Activated T-helper 1 cell treated with anti-CD3 and anti-CD28 coated beads, Interleukin-2, amount 50 U/mL, for 16 hours (primary cell): ENCODE results near the gene ACOX3.
"Not testable (repeated sequence)": the region's sequence is repeated elsewhere in the genome, so short reads cannot be mapped to it uniquely, and the experiment has no call there.

Experiments
- DNase-seq, 2 donors: peaks; one replicate each; pipeline ENCODE4 v3.0.0-alpha.2; 2020; ENCODE audit warnings: low read depth in 1 of 2, low spot score in 1 of 2

Gene ACOX3

DNA sequence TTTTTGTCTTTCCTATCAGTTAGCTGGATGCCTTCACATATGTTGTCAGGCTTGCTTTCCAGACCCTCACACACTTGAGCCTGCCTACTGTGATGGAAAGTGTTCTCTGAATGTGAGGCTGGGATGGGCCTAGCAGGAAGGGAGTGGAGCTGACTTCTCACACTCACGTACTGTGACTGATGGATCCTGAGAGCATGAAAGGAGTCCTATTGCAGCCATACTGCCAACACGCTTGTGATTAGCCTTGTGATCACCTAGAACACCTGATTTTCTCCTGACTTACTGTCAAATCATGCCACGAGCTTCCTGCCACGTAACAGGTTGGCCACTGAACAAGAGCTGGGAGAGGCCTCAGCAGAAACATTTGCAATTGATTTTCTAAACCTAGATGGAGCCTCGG, 49.9 kb downstream of the ACOX3 start:
- no peak for DNase-seq

DNA sequence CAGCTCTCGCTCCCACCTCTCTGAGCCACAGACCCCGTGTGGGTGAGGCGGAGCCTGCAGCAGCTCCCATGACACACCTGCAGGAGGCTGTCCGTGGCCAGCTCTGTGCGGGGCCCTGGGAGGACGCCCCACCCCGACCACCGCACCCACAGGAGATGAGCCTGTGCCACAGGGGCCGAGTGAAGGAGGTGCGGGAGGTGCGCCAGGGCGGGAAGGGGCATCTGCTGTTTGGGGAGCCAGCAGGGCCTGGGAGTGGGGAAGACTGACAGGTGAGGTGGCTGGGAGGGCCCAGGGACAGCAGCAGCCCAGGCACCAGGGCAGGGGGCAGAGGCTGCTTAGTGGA, 52.0 kb downstream of the ACOX3 start:
- DNase-seq, result no peak

DNA sequence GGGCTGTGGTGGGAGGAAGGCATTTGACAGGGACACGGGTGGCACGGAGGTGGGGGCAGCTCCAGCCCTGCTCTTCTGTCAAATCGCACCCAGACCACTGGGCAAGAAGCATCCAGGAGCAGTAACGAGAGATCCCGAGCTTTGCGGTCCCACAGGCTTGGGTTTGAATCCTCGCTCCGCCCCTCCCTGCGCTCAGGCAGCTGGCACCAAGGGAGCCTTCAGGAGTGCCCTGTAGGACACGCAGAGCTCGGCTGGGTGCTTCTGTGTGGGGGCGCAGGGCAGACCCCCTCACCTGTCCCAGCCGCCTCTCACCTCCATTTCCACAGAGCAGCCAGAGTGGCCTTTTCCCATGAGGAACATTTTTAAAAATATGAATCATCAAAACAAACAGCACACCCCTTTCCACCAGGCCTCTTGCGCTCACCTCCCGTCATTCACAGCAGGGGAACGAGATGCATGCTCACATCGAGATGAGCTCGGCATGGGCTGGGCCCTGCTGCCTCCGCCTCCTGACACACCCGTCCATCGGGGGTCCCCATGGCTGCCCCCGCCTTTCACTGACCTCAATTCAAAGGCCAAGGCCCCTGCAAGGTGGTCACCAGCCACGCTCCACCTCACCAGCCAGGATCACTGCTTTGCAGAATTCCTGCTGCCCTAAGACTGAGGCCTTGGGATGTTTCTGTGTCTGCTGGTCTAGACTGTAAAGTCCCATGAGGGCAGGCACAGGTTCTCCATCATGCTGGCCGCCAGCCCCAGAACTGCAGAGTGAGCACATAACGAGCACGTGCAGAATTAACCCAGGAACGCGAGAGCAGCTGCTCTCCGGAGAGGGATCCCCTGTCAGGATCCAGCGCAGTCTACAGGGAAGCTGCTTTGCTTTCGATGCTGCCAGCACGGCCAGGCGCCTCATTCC, 52.7 kb downstream of the ACOX3 start:
- DNase-seq, result no peak

DNA sequence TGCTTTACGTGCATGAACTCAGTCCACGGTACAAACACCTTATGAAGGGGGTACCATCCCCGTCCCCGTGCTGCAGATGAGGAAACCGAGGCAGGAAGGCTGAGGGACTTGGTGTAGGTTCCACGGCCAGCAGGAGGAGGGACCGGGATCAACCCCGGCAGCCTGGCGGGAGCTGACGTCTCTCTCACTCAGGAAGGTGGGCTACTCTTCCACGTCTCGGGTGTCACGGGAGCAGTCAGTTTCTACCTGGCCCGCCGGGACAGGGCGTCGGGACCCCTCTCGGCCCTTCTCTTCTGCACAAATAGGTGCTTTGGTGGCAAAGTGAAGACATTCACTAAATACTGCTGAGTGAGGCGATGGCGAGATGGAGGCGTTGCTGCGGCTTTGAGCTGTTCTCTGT, 53.3 kb downstream of the ACOX3 start:
- no peak for DNase-seq

DNA sequence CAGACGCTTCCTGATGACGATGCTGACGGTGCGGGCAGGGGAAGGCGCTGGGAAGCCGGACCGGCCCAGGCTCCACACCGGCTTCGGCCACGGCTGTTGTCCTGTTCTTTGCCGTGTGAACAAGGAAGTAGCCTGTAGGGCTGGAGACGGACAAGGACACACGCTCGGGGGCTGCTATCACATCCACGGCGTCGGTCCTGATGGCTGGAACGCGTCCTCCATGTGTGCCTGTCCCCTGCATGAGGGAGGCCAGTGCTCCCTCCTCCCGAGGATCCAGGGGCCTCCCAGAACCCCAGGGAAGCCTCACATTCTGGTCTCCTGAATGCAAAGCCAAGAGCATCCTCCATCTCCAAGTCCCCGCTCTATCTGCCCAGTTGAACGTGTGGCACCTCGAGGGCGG, 53.8 kb downstream of the ACOX3 start:
- no peak for DNase-seq

DNA sequence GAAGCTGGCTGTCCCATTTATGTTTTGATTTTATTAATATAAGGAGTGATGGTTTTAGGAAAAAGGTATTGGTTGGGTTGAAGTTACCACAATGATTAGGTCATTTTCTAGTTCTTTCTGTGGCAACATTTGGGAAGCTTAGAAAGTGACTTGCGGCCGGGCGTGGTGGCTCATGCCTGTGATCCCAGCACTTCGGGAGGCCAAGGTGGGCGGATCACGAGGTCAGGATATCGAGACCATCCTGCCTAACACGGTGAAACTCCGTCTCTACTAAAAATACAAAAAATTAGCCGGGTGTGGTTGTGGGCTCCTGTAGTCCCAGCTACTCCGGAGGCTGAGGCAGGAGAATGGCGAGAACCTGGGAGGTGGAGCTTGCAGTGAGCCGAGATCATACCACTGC, 54.4 kb downstream of the ACOX3 start:
- not testable (repeated sequence) for DNase-seq

DNA sequence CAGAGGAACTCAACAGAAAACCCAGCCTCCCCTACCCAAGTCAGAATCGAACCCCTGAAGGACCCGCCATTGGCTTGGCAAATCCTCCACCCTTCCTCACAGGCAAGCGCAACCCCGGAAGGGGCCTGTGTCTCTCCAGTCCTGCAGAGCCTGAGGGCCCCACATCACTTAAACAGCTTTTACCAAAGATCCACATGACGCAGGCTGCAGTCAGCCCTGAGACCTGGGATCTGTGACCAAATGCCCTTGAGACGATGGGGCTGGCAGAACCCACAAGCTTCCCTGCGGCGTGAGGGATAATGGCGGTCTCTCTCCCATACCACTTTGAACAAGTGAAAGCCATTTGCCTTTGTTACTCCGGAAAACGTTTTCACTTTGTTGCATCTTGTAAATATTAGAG, 54.9 kb downstream of the ACOX3 start:
- DNase-seq, result no peak

DNA sequence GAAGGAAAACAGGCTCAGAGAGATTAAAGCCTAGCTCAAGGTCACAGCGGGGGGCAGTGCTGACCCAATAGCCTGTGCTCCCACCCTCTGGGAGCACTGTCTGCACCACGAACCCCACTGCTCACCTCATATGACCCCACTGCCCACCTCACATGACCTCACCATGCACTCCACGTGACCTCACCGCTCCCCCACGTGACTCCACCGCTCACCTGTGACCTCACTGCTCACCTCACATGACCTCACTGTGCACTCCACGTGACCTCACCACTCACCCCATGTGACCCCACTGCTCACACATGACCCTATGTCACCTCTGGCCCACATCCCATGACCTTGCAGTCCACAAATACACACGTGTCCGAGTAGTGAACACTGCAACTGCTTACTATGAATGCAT, 55.4 kb downstream of the ACOX3 start:
- no peak for DNase-seq

DNA sequence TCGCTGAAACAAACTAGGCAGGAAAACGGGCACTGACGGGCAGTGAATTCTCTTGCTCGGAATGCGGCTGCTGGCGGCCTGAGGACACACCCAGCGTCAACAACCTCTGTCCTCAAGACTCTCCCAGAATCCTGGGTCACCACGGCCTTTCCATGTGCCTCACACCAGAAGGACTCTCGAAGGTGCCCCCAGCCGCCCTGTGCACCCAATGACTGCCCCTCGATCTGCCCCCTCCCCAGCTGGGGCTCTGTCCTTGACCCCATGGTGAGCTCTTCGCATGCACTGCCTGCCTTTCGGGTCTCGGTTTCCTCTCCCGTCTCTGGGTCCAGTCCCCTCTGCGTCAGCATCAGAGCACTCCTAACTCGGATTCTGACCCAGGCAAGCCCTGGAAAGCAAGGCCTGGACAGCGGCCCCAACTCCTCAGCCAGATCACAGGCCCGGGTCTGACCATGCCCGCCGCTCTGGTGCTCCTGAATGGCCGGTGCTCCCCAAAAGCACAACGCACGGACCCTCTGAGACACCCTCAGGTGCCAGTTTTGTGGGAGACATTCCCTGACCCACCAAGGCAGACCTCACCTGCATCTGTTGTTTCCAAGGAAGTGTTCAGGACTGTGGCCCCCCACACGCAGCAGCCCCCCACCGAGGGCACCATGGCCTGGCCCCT, 56.0 kb downstream of the ACOX3 start:
- DNase-seq, result no peak

DNA sequence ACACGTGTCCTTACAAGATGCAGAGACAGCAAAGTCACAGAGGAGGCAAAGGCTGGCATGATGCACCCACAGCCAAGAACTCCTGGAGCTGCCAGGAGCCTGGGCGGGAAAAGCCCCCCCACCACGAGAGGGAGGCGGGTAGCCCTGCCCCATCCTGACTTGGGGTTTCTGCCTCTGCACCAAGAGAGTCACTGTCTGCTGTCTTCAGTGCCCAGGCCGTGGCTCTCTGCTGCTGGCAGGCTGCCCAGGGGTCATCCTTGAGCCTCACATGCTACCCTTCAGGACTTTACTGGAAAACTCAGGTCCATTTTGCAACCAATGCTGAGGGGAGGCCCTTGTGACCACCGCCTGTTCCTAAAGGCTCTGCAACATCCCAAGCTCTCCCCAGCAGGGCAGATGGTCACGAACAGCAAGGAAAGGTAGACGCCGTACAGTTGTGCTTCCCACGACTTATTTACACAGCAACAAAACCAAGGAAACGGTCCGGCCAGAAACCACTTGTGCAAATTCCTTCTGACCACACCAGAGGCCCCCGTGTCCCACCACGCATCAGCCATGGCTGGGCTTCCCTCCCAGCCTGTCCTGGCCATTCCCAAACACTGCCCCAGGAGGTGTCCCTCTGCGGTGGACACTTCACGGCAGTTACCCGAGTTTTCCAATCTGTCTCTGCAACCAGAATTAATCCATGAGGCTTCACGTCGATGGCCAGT, 56.9 kb downstream of the ACOX3 start:
- DNase-seq, result no peak

DNA sequence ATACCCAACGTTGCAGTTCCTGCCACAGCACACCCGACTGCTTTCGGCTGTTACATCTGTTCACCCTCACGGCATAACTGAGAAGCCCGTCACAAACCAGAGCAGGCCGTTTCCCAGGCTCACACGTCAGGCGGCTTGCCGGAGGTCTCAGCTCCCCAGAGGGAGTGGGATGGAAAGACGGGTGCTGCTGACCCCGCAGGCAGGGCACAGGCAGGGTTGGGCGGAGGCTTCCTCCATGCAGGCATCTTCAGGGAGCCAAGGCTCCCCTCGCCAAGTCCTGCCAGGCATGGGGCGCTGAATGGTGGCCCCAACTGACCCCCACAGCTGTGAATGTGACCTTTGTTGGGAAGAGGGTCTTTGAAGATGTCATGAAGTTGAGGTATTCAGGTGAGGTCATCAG, 57.5 kb downstream of the ACOX3 start:
- no peak for DNase-seq

DNA sequence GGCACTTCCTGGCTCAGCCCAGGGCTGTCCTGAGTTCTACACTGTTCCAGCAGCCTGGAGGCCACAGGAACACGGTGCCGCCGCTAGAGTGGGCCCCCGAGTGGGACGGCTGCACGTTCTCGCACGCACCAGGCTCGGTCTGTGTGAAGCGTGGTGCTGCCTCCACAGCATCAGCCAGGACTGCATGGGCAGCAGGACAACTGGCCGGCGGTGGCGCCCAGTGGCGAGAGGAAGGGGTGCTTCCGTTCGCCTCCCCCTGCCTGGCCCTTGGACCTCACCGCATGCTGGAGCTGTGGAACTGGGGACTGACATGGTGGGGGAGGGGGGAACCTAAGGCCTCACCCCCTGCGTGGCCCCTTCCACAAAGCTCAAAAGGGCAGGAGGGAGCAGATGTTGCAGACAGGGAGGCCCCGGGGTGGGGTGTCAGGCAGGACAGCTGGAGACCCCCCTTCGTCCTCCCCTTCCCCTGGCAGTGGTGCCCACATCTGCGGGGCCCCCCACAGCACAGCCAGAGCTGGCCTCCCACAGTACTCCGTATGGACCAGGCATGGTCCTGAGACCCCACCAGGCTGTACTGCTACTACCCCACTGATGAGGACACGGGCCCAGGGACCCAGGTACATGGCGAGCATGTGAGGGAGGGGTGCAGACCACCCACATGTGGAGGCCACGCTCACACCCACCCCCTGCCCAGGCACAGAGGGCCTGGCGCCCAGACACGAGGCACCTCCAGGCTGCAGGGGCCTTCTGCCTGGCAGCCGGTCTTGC, 58.5 kb downstream of the ACOX3 start:
- no peak for DNase-seq

DNA sequence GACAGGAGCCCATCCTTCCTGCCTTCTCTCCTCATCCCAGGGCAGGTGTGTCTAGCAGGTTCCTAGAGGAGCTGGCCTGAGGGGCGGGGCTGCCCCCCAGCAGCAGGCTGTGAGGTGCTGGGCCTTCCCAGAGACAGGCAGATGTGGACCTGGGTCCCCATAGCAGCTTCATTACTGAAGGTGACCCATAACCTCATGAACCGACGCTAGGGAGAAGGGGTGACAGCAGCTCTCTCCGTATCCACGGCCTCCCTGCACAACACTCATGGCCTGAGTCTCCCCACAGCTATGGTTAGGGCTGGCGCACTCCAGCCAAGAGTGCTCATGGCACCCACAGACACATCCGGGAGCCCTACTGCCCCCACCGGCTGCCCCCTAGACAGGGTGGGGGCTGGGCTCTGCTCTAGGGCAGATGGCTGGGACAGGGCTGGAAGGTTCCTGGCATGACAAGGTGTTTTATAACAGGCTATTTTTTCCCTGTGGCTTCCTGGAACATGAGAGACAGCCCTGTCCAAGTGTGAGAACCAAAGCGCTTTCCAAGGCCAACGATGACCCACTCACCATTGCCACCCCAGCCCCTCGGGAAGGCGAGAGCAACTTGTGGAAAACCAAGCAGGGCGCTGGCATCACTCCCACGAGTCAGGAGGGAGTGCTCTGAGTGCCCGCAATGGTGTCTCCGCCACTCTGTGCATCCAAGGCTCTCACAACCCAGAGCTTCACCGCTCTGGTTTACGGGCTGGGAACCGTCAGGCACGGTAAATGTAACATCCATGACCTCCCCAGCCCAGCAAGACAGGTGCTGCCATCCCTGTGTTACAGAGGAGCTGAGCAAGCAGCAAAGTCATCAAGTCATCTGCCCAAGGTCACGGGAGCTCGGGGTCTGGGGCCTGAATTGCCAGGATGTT, 59.8 kb downstream of the ACOX3 start:
- no peak for DNase-seq

DNA sequence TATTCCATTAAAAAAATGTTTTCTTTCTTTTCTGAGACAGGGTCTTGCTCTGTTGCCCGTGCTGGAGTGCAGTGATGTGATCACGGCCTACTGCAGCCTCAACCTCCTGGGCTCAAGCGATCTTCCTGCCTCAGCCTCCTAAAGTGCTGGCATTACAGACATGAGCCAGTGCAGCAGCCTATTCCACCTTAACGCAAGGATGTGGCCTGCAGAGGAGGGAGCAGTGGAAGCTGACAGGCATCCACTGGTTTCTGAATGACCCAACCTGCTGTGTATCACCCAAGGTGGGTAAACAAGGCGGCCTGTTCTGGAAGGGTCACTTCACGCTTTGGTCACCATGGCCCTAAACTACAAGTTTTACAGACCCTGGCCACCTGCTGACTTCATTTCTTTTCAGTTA, 60.8 kb downstream of the ACOX3 start:
- no peak for DNase-seq

DNA sequence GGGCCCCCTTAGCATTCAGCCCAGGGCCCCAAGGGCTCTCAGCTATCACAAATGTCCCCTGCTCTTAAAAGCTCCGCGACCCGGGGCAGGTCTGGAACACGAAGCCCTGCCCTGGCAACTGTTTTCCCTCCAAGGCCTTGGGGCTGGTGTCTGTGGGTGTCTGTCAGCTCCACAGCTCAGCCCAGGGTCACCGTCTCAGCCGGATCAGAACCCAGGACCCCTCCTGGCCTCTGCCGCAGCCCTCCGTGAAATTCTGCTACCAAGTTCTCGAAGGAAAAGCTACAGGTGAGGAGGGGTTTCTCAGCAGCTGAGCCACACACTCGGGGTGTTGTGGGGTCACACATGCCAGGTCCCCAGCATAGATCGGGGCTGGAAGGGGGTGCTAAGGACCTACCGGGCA, 61.2 kb downstream of the ACOX3 start:
- no peak for DNase-seq

DNA sequence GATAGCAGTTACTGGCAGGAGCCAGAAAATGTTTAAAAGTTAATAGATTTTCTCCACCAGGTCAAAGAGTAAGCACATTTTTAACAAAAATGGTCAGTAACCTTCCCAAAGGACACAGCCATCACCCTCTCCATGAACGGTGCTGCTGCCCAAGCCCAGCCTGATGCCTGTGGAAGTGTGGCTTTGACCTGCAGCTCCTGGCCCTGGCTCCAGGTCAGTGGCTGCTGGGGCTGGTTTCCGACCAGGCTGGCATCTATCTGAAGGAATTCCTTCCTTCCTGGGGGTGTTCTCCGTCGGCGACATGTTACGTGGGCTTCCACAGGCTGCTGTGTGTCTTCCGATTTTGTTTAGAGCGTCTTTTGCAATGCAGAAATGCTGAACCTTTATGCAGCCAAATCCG, 61.7 kb downstream of the ACOX3 start:
- DNase-seq, result no peak

DNA sequence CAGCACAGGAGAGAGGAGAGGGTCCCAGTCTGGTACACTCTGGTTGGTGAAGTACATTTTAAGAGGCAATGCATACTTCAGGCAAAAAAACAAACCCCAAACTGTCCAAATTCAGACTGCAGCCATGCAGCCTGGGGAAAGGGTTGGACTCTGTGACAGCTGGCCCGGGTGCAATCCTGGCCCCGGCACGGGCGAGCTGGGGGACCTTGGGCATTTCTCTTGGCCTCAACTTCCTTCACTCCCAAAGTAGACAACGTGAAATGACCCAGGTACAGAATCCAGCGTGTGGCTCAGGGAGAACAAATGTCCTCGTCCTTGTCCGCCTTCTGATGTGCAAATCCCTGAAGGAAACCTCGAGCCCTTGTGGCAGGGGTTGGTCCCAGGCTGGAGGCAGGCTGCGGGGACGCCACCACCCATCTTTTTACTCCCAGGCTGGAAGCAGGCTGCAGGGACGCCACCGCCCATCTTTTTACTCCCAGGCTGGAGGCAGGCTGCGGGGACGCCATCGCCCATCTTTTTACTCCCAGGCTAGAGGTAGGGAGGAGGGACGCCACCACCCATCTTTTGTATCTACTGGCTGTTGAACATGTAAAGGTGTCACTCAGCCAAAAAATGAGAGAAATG, 62.3 kb downstream of the ACOX3 start:
- DNase-seq, result no peak

DNA sequence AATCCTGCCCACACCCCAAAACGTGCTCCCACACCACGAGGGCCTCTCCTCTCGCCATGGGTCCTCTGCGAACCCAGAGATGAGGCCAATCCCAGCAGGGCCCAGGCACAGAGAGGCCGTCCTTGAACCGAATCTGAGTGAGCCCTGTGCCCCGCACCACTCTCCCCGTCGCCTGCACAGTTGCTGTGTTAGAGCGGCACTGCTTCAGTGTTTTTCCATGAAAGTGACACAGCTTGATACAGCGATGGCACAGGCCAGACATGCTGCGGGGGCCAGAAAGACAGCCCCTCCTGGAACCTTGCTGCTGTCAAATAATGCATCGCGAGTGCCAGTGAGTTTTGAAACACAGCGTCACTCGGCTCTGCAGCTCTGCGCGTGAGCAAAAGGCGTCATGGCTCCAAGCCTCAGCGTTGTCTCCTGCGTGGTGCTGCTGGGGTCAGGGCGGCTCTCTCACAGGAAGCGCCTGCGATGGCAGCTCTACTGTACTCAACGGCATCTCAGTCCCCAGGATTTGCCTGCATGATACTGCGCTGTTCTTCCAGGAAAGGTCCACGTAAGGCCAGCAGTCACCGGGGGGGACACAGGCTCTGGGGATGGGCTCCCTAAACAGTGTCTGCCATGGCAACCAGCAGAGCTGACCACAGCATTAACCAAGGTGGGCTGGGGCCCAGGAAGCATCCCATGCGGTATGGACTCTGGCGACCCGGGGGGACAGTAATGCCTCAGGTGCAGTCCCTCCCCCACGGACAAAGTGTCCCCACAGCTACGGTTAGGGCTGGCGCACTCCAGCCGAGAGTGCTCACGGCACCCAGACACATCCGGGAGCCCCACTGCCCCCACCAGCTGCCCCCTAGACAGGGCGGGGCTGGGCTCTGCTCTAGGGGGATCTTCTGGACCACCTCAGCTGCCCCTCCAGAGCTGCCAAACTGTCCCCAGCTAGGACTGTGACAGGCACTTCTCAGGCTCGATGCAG, 63.1 kb downstream of the ACOX3 start:
- DNase-seq, result no peak
